Stimulated activated CD8-positive, alpha-beta memory T cell treated with anti-CD3 and anti-CD28 coated beads, Interleukin-7, amount 100 ng/mL, for 48 hours (primary cell): ENCODE measurements around the gene LAMC3.

Experiments
- DNase-seq, 2 donors: peaks; one replicate each; pipeline ENCODE4 v3.0.0-alpha.2; 2020; ENCODE audit warnings: low read depth in 1 of 2; ENCODE audit errors: extremely low read depth in 1 of 2

The LAMC3 gene

DNA sequence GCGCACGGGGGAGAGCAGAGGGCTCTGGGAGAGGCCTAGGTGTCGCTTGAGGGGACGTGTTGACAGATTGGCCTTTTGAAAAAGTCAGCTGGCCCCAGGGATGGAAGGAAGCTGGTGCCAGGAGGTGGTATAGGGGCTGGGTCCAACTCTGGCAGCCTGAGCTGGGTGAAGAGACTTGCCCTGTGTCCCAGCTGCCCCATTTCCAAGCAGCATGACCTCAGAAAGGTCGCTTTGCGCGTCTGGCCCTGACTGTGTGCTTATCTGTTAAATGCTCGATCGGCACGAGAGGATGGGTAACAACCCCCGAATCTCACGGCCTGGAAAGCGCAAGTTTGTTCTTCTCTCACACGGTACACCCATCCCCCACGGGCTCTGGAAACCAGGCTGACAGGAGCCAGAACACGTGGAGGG, 31.2 kb upstream of the LAMC3 start:
- DNase-seq = no peak

DNA sequence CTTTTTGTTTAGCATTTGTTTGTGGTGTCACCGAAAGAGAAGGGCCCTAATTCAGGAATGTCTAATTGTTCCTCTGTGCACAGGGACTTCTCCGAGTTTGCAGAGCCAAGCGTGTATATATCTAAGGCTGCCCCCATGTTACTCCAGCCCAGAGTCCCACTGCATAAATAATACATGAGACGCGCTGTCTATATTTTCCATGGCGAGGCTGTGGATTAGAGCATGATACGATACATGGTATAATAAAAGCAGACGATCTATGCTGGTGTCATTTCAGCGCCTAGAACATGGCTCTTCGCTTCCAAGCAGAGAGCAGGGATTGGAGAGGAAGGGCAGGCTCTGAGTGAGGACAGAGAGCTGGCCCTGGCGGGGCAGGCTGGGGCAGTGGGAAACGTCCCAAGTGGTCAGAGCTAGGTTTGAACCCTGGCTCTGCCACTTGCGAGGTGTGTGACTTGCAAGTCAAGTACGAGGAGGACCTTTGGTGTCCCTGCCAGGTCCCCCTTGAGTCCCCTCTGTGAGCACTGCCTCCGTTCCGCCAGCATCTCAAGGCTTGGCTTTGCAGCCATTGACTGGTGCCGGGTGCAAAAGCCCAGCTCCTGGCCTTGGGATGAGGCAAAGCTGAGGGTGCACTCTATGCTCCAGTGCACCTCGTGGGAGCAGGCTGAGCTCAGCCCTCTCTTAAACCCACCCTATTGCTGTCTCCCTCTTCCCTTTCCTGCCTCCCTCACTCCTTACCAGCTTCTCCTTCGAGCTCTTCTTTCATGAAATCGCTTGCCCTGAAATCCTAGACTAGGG, 29.2 kb upstream of the LAMC3 start:
- no peak for DNase-seq

DNA sequence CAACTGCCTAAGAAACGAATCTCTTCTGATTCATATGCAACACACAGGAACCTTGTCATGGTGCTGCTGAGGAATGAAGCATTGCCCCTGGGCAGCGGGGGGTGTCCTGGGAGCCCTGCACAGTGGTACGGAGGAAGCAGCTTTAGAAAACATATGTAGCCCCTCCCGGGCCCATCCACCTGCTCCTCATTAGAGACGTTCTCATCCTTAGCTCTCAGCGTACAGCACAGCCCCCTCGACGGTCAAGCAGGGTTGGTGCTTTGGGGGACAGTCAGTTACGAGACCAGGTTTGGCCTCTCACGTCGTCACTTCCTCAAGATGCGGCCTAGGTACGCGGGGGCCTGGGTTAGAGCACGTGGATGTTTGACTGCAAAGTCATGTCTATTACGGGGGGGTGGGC, 28.4 kb upstream of the LAMC3 start:
- DNase-seq = no peak

- DNase-seq = no peak
Observed at GRCh38 chr9:130981002-130981755, 27.8 kb upstream of the LAMC3 start.

DNA sequence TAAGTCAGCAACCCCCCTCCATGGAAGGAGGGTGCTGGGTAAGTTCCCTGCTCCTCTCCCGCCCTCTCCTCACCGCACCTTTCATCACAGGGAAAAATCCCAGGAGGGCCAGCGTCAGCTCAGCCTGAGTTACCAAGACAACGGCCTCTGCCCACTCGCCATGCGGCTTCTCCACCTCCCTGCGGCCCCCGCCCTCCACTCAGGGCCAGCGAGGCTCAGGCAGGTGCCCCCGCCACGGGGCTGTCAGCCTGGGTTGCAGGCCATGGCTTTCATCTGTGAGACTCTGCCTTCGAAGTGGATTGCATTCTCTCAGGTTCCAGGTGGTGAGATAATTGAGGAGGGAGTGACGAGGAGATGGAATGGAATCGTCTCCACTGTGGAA, 27.2 kb upstream of the LAMC3 start:
- no peak for DNase-seq

DNA sequence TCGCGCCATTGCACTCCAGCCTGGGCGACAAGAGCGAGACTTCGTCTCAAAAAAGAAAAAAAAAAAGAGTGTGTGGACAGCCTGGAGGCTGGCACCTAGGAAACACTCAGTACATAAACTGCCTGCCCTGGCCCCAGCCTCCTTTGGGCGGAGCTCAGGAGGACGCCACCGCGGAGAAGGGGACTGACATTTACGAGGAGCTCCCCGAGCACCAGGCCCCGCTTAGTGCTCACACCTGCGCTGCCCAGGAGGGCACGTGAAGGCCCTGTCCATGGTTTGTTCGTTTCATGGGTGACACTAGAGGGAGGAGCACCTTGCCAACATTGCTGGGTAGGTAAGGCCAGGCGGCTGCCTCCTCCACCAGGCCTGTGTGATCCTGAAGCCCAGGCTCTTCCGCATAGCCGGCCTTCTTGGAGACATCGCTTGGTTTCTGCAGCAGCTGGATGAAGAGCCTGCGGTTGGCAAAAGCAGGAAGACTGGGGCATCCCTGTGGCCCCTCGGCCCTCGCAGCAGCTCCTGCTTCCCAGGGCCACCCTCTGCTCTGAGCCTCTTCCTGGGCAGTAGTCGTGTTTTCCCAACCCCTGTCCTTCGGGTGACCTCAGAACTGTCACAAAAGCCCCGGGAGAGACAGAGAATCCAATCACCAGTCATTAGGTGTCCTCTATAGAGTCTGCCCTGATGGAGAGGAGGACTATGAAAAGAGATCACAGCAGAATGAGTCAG, 26.2 kb upstream of the LAMC3 start:
- no peak for DNase-seq

- no peak for DNase-seq
Observed at GRCh38 chr9:130983359-130983670, 25.7 kb upstream of the LAMC3 start.

DNA sequence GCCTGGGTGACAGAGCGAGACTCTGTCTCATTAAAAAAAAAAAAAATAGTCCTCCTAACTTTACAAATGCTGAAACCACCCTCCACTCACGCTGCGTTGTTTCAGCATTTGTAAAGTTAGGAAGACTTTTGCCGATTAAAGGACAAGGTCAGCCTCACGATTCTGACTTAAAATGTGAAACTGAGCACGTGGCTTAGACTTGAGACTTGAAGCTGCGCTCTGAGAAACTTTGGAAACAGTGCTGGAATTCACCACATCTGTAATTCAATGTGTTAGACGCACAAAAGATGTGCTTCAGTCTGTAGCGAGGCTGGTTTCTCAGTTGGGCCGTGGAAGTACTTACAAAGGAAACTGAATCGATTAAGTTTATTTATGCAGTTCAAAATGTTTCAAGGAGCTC, 25.0 kb upstream of the LAMC3 start:
- DNase-seq = no peak

GRCh38 chr9:130984521-130984920, 24.5 kb upstream of the LAMC3 start:
- DNase-seq = no peak

DNA sequence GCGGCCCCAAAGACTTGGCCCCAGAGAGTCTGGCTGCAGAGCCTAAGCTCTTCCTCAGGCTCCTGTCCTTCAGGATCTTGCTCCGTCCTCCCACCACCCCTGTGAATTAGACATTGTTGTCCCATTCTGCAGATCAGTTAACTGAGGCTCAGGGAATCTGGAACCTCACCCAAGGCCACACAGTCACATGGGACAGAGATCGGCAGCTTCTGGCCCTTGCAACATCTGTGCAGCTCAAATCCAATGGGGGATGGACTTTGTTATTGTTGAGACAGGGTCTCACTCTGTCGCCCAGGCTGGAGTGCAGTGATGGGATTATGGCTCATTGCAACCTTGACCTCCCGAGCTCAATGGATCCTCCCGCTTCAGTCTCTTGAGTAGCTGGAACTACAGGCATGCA, 23.9 kb upstream of the LAMC3 start:
- no peak for DNase-seq

DNA sequence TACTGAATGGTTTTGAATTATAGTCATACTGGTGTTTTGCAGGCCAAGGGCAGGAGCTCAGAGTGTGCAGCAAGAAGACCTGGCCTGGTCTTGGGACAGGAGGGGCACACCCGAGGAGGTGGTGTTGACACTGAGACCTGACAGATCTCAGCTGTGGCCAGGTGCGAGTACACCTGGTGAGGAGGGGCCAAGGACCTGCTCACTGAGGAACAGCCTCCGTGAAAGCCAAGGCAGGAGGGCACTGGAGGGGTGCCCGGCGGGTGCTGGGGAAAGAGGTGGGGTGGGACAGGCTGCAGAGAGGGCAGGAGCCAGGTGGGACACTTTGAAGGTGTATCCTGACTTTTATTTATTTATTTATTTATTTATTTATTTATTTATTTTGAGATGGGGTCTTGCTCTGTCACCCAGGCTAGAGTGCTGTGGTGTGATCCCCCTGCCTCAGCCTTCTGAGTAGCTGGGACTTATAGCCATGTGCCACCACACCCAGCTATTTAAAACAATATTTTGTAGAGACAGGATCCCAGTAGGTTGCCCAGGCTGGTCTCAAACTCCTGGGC, 23.3 kb upstream of the LAMC3 start:
- no peak for DNase-seq

DNA sequence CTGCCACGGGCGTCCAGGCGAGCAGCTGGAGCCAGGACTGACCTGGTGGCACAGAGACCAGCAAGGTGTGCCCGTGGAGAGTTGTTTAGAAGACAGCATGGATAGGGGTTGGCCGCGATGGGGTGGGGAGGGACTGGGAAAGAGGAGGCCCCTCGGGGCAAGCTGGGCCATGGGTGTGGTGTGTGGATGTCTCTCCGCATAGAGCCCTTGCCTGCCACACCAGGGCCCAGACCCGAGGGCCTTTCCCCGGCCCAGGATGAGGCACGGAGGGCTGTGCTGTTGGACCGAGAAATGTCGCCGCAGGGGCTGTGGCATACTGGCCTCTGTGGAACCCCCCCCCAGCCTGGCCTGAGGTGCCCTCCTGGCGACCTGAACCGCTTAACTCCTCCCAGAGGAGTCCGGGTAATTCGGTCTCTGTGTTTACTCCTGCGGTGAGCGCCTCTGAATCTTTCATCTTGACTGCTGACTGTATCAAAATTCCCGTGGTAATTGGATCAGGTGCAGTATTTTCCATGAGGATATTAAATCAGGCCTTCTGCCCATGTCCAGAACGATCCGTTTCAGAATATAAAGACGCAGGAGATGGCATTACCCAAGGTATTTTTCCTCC, 22.5 kb upstream of the LAMC3 start:
- DNase-seq = no peak

DNA sequence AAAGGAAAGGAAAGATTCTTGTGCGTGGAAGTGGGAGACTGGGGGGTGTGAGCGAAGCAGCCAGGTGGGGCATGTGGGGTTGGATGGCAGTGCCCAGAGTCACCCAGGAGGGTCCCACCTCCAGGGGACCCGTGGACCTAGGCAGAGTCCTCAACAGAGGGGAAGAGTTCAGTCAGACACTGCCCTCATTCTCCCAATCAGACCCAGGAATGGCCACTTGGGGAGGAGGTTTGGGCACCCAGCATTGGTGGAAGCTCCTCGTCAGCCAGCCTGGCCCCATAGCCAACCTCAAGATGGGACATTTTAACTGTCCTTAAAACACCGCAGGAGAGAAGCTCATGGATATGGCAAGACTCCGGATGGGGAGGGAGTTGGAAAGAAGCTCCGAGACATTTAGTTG, 21.9 kb upstream of the LAMC3 start:
- DNase-seq = no peak

- DNase-seq = no peak
Observed at GRCh38 chr9:130987738-130988399, 21.1 kb upstream of the LAMC3 start.

DNA sequence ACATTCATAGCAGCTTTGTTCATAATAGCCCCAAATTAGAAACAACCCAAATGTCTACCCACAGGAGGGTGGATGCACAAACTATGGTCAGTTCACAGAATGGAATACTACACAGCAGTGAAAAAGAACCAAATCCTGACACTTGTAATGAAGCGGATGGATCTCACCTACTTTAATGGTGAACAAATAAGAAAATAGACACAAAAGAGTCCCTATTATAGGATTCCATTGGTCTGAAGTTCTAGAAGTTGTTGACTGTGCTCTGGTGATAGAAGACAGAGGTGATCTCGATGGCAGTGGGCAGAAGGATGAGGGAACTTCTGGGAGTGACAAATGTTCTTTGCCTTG, 20.6 kb upstream of the LAMC3 start:
- DNase-seq = no peak

GRCh38 chr9:130988905-130989304, 20.1 kb upstream of the LAMC3 start:
- DNase-seq = no peak

DNA sequence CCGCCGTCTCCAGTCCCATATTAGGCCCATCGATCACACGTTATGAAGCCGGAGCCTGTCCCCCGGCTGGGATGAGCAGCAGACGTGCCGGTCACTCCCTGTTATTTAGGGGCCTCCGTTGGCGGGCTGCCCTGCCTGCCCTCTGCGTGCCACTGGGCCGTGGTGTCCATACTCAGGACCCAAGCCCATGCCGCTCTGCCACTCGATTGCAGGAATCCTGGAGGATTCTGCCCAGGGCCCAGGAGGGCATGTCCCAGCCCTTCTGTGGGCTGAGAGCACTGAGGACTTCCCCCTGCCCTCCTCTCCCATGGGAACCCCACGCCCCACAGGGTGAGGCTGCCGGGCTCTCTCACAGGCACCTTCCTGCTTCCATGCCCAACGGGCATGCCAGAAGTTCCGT, 19.6 kb upstream of the LAMC3 start:
- DNase-seq = no peak

DNA sequence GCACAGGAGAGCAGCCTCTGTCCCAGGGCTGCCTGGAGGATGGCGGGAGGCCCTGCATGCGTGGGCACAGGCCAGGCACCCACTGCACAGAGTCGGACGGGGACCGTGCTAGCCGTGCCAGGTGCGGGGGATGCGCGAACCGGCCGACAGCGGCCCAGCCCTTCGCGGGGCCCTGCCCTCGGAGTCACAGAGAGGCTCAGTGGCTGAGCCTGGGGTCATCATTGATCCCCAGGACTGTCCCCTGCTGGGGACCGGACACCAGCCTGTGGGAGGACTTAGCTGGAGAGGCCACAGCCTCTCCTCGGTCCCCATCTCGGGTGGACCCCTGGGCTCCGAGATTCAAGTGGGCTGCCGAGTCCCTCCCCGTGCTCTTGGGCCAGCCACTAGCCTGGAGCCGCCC, 19.1 kb upstream of the LAMC3 start:
- no peak for DNase-seq

DNA sequence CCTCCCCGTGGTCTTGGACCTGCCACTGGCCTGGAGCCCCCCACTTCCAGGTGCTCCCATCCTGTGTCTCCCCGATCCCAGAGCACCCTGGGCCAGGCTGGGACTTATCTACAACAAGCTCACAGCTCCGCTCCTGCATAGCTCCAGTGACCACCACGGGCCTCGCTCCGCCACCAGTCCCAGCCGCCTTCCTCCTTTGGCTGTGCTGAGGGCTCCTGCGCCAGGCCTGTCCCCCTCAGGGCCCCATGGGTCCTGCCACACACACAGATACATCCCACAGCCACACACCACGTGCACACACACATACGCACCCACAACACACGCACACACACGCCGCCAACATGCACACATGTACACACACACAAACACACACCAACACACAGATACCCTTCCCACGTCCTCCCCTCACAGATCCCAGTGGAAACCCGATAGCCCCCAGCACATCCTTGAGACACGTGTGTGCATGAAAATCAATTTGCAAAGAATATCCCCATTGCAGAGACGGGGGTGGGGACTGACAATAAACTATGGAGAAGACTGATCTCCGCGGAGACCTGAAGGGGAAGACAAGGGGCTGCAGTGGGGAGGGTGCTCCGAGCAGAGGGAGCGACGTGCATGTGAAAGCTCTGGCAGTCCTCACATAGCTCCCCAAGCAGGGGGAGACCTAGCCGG, 18.5 kb upstream of the LAMC3 start:
- DNase-seq = no peak
